MCF 10A (cell line): ENCODE measurements around the gene CAPZB. TPM values are rescaled to one million over a fixed set of nuclear protein-coding genes. Genes with fewer than 3 reads are reported as not detected.

Source experiments
- BruUV-seq: library from RNA; stranded (reverse); fragments of 400-500 nt; replicated peaks from 2 replicates; lab custom pipeline; 2021; lab: Mats Ljungman, UMichigan
- CTCF ChIA-PET: fragments of 300-600 bp; sonication (Branson Sonifier 250); formaldehyde crosslinking; extraction: SDS; loops from one replicate; lab custom pipeline; 2021; ENCODE audit warnings: antibody characterized with exemption, inconsistent platforms; lab: Yijun Ruan, JAX
- POLR2A ChIA-PET: fragments of 300-600, 350-650 bp; sonication (Branson Sonifier 250); formaldehyde crosslinking; extraction: SDS; loops from one replicate; lab custom pipeline; 2020; ENCODE audit warnings: antibody characterized with exemption, inconsistent platforms; lab: Yijun Ruan, JAX
- DNase-seq: peaks from one replicate; pipeline ENCODE4 v3.0.0-alpha.2; 2018; ENCODE audit not compliant: unreplicated experiment
- H3K27ac Mint-ChIP-seq: one replicate; pipeline ENCODE4 v1.8.0; 2022; ENCODE audit warnings: mild to moderate bottlenecking, low read depth, mixed read lengths; ENCODE audit not compliant: unreplicated experiment
- H3K27me3 Mint-ChIP-seq: one replicate; pipeline ENCODE4 v1.8.0; 2022; ENCODE audit warnings: mixed read lengths; ENCODE audit not compliant: insufficient read depth, unreplicated experiment
- H3K36me3 Mint-ChIP-seq: one replicate; pipeline ENCODE4 v1.8.0; 2022; ENCODE audit warnings: mild to moderate bottlenecking, moderate library complexity, mixed read lengths; ENCODE audit not compliant: insufficient read depth, unreplicated experiment
- H3K4me1 Mint-ChIP-seq: one replicate; pipeline ENCODE4 v1.8.0; 2022; ENCODE audit warnings: mixed read lengths; ENCODE audit not compliant: insufficient read depth, unreplicated experiment
- H3K4me3 Mint-ChIP-seq: one replicate; pipeline ENCODE4 v1.8.0; 2022; ENCODE audit warnings: mild to moderate bottlenecking, moderate library complexity, mixed read lengths; ENCODE audit not compliant: unreplicated experiment
- H3K9me3 Mint-ChIP-seq: one replicate; pipeline ENCODE4 v1.8.0; 2022; ENCODE audit warnings: mixed read lengths; ENCODE audit not compliant: unreplicated experiment
- CTCF ChIP-seq: fragments of 200-600 bp; IDR thresholded peaks from one replicate; pipeline ENCODE4 v1.8.0; 2022; ENCODE audit warnings: antibody characterized with exemption, mild to moderate bottlenecking; ENCODE audit not compliant: unreplicated experiment
- intact Hi-C: fragments of 100-400 bp; cut with micrococcal nuclease; formaldehyde crosslinking; loops from 2 replicates; pipeline ENCODE4 v1.14.1; 2022
- total RNA-seq: library from RNA; stranded (reverse); gene quantifications from 2 replicates; pipeline ENCODE4 v1.2.3, GENCODE V29; 2022

Gene CAPZB
- total RNA-seq, 1 experiment from 2014 or later, result 252 TPM

DNA sequence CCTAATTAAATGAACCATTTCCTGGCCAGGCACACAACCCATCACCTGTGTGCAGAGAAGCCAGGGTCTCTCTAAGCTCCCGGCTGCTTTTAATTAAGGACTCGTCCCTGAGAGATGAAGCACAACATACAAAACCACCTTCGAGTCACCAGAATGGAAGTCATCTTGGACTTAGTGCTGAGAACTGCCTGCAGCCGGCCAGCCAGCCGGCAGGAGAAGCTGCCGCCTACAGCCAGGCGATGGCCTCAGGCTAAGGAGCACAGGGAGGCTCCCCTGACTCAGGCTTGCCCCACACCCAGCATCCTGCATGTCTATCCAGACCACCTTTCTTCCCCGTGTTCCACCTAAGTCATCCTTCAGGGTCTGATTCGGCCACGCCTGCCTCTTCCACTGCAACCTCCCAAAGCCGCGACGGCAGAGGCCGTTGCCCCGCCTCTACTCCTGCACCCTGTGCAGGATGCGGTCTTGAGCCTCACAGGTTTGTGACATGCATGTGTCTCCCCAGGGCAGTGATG lies 89.6 kb downstream of the CAPZB start:
- intact Hi-C loops, result loop anchor here (1.0 to 5.0 kb wide), 4 partner anchors 37 to 202 kb away; partner anchors contain the start of gene CAPZB
- Mint-ChIP-seq H3K36me3 (peaks cover 21% of the 10 kb centered on the region), H3K27me3 (no peaks in the 10 kb centered on the region), H3K27ac (peak overlapping the region; percentile 59), H3K4me3 (peak overlapping the region; percentile 28), H3K4me1 (peaks cover 16% of the 10 kb centered on the region), H3K9me3 (no peaks in the 10 kb centered on the region)
- CTCF ChIA-PET, result interaction anchor here (0.5 to 3.1 kb wide), 10 partner anchors 31 to 1098 kb away, joined by 3 to 12 read pairs (median 3); no protein-coding TSS in a partner anchor
- TF ChIP-seq CTCF, result no peak
- DNase-seq, result peak; percentile 50
- BruUV-seq, result no TSS peak
- POLR2A ChIA-PET, result interaction anchor here (0.5 to 1.6 kb wide), 5 partner anchors 16 to 297 kb away, joined by 3 to 7 read pairs (median 3); no protein-coding TSS in a partner anchor

GRCh38 chr1:19393046-19393445 lies 92.3 kb downstream of the CAPZB start:
- peaks cover 21% of the 10 kb centered on the region for H3K36me3 Mint-ChIP-seq
- intact Hi-C loops, result no loop called here
- DNase-seq, result no peak
- no peak overlapping the region for H3K27ac Mint-ChIP-seq
- ChIA-PET CTCF (interaction anchor here (0.6 to 3.4 kb wide), 9 partner anchors 9 to 259 kb away, joined by 3 to 25 read pairs (median 6); no protein-coding TSS in a partner anchor), POLR2A (no interaction called here)
- H3K27me3 Mint-ChIP-seq, result no peaks in the 10 kb centered on the region
- no TSS peak for BruUV-seq
- TF ChIP-seq CTCF, result no peak
- no peak overlapping the region for H3K4me3 Mint-ChIP-seq
- H3K9me3 Mint-ChIP-seq, result no peaks in the 10 kb centered on the region
- peaks cover 27% of the 10 kb centered on the region for H3K4me1 Mint-ChIP-seq

- Mint-ChIP-seq H3K4me1 (peaks cover 27% of the 10 kb centered on the region), H3K4me3 (no peak overlapping the region), H3K27me3 (no peaks in the 10 kb centered on the region), H3K36me3 (peaks cover 25% of the 10 kb centered on the region), H3K27ac (no peak overlapping the region), H3K9me3 (no peaks in the 10 kb centered on the region)
- BruUV-seq, result no TSS peak
- no peak for DNase-seq
- CTCF ChIA-PET, result interaction anchor here (0.6 to 3.4 kb wide), 13 partner anchors 9 to 260 kb away, joined by 3 to 25 read pairs (median 4); no protein-coding TSS in a partner anchor
- no peak for TF ChIP-seq CTCF
- intact Hi-C loops, result no loop called here
- POLR2A ChIA-PET, result interaction anchor here (0.6 to 1.6 kb wide), 3 partner anchors 43 to 248 kb away, joined by 3 to 6 read pairs (median 3); no protein-coding TSS in a partner anchor
Observed at GRCh38 chr1:19392221-19392620, 93.1 kb downstream of the CAPZB start.

- intact Hi-C loops, result loop anchor here (1.0 kb wide), 2 partner anchors 191 to 262 kb away; no protein-coding TSS in a partner anchor
- POLR2A ChIA-PET, result interaction anchor here (0.7 to 1.6 kb wide), 5 partner anchors 18 to 249 kb away, joined by 3 to 6 read pairs (median 3); no protein-coding TSS in a partner anchor
Observed at GRCh38 chr1:19391596-19391981, 93.8 kb downstream of the CAPZB start.

More at GRCh38 chr1:19391596-19391981, 93.8 kb downstream of the CAPZB start:
- H3K9me3 Mint-ChIP-seq, result no peaks in the 10 kb centered on the region
- TF ChIP-seq CTCF, result peak; percentile 16
- H3K4me1 Mint-ChIP-seq, result peaks cover 27% of the 10 kb centered on the region
- CTCF ChIA-PET, result interaction anchor here (0.6 to 3.4 kb wide), 19 partner anchors 9 to 1243 kb away, joined by 3 to 25 read pairs (median 4); no protein-coding TSS in a partner anchor
- no peak overlapping the region for H3K4me3 Mint-ChIP-seq
- no peak overlapping the region for H3K27ac Mint-ChIP-seq
- no TSS peak for BruUV-seq
- no peaks in the 10 kb centered on the region for H3K27me3 Mint-ChIP-seq
- peak; percentile 3 for DNase-seq
- H3K36me3 Mint-ChIP-seq, result peaks cover 25% of the 10 kb centered on the region
